Measurements from ENCODE around the gene NRN1L. TPM values are rescaled to one million over a fixed set of nuclear protein-coding genes. Genes with fewer than 3 reads are reported as not detected.
A peak's percentile ranks its signal among the peaks of the same experiment; 100 is the strongest.

Gene NRN1L
- total and polyA plus RNA-seq, 4 donors, result 1.1 to 5.8 (median 3.6) TPM

- H3K9ac ChIP-seq (ENCODE audit: insufficient read depth in 1 of 2, low read length in 2 of 2), result no peak overlapping the region
Measured at GRCh38 chr16:67879462-67879861, 5.2 kb upstream of the NRN1L start.

DNA sequence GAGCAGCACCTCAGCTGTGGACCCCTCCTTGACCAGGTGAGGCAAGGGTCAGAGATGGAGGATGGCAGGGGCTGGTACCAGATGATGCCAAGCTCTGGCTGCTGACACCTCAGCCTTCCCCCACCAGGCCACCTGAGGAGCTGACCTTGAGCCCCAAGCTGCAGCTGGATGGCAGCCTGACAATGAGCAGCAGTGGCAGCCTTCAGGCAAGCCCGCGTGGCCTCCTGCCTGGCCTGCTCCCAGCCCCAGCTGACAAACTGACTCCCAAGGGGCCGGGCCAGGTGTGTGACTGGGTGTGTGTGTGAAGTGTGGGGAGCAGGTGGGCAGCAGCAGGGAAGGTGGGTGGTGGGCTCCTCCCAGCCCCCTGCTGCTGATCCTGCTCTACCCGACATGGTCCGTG is 4.7 kb upstream of the NRN1L start:
- ATAC-seq (ENCODE audit: insufficient read depth, low FRiP score) (no peak), DNase-seq (no peak)
- H3K36me3 ChIP-seq (ENCODE audit: control insufficient read depth in 4 of 4, insufficient read depth in 4 of 4, low read length in 4 of 4), result peaks cover 10 to 82% (median 60%) of the 10 kb centered on the region in 4 donors
- no peak for TF ChIP-seq CTCF (IDR thresholded peaks at IDR 0.05; ENCODE audit: control extremely low read depth, extremely low read depth)
- no peak overlapping the region for H3K27ac ChIP-seq (ENCODE audit: low read depth in 1 of 2, low read length in 1 of 2)
- no peaks in the 10 kb centered on the region for H3K27me3 ChIP-seq (ENCODE audit: control insufficient read depth in 3 of 3, insufficient read depth in 3 of 3, low read length in 2 of 3)
- no peaks in the 10 kb centered on the region for H3K9me3 ChIP-seq (ENCODE audit: control insufficient read depth in 4 of 4, insufficient read depth in 3 of 4, low read length in 3 of 4)
- WGBS, 2 donors, result 91 to 94% methylated on average over 5 of the region's 5 CpGs
- no peak overlapping the region for H3K9ac ChIP-seq (ENCODE audit: insufficient read depth in 1 of 2, low read length in 2 of 2)
- no peak overlapping the region for H3K4me3 ChIP-seq
- H3K4me1 ChIP-seq (ENCODE audit: control insufficient read depth in 5 of 5, insufficient read depth in 5 of 5, low read length in 5 of 5), result peaks cover 0 to 8% (median 3%) of the 10 kb centered on the region in 5 donors

More at GRCh38 chr16:67879462-67879861, 5.2 kb upstream of the NRN1L start:
- TF ChIP-seq CTCF (IDR thresholded peaks at IDR 0.05; ENCODE audit: control extremely low read depth, extremely low read depth), result no peak
- Histone ChIP-seq H3K27me3 (ENCODE audit: control insufficient read depth in 3 of 3, insufficient read depth in 3 of 3, low read length in 2 of 3) (no peaks in the 10 kb centered on the region), H3K27ac (ENCODE audit: low read depth in 1 of 2, low read length in 1 of 2) (no peak overlapping the region), H3K36me3 (ENCODE audit: control insufficient read depth in 4 of 4, insufficient read depth in 4 of 4, low read length in 4 of 4) (peaks cover 10 to 79% (median 60%) of the 10 kb centered on the region in 4 donors), H3K4me1 (ENCODE audit: control insufficient read depth in 5 of 5, insufficient read depth in 5 of 5, low read length in 5 of 5) (peaks cover 0 to 6% (median 3%) of the 10 kb centered on the region in 5 donors), H3K9me3 (ENCODE audit: control insufficient read depth in 4 of 4, insufficient read depth in 3 of 4, low read length in 3 of 4) (no peaks in the 10 kb centered on the region), H3K4me3 (no peak overlapping the region)
- 92 to 93% methylated on average over 12 of the region's 12 CpGs for WGBS, 2 donors
- DNase-seq (no peak), ATAC-seq (ENCODE audit: insufficient read depth, low FRiP score) (no peak)

- no peak for TF ChIP-seq CTCF (IDR thresholded peaks at IDR 0.05; ENCODE audit: control extremely low read depth, extremely low read depth)
- ATAC-seq (ENCODE audit: insufficient read depth, low FRiP score) (no peak), DNase-seq (no peak)
- H3K4me1 ChIP-seq (ENCODE audit: control insufficient read depth in 5 of 5, insufficient read depth in 5 of 5, low read length in 5 of 5), result peaks cover 0 to 11% (median 3%) of the 10 kb centered on the region in 5 donors
- no peaks in the 10 kb centered on the region for H3K9me3 ChIP-seq (ENCODE audit: control insufficient read depth in 4 of 4, insufficient read depth in 3 of 4, low read length in 3 of 4)
- H3K27ac ChIP-seq (ENCODE audit: low read depth in 1 of 2, low read length in 1 of 2), result no peak overlapping the region
- no peaks in the 10 kb centered on the region for H3K27me3 ChIP-seq (ENCODE audit: control insufficient read depth in 3 of 3, insufficient read depth in 3 of 3, low read length in 2 of 3)
- peaks cover 10 to 81% (median 59%) of the 10 kb centered on the region in 4 donors for H3K36me3 ChIP-seq (ENCODE audit: control insufficient read depth in 4 of 4, insufficient read depth in 4 of 4, low read length in 4 of 4)
- H3K9ac ChIP-seq (ENCODE audit: insufficient read depth in 1 of 2, low read length in 2 of 2), result no peak overlapping the region
- WGBS, 2 donors, result 94 to 96% methylated on average over 13 of the region's 13 CpGs
- H3K4me3 ChIP-seq, result no peak overlapping the region
Measured at GRCh38 chr16:67880584-67880983, 4.1 kb upstream of the NRN1L start.

DNA sequence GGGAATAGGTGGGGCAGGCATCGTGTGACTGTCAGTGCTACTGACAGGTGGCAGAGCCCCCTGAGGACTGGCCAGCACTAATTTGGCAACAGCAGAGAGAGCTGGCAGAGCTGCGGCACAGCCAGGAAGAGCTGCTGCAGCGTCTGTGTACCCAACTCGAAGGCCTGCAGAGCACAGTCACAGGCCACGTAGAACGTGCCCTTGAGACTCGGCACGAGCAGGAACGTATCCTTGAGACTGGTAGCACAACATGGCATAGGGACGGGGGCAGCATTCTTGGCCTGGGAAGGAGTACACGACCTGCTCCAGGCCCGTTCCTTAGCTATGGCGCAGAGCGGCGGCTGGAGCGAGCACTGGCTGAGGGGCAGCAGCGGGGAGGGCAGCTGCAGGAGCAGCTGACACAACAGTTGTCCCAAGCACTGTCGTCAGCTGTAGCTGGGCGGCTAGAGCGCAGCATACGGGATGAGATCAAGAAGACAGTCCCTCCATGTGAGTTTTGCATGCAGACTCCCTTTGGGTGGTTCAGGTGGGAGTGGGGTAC is 3.0 kb upstream of the NRN1L start:
- no peaks in the 10 kb centered on the region for H3K9me3 ChIP-seq (ENCODE audit: control insufficient read depth in 4 of 4, insufficient read depth in 3 of 4, low read length in 3 of 4)
- no peak for ATAC-seq (ENCODE audit: insufficient read depth, low FRiP score)
- WGBS, 2 donors, result 93 to 94% methylated on average over 21 of the region's 21 CpGs

More for the DNA sequence above, 3.0 kb upstream of the NRN1L start:
- Histone ChIP-seq H3K4me3 (no peak overlapping the region), H3K4me1 (ENCODE audit: control insufficient read depth in 5 of 5, insufficient read depth in 5 of 5, low read length in 5 of 5) (peaks cover 0 to 11% (median 3%) of the 10 kb centered on the region in 5 donors), H3K27me3 (ENCODE audit: control insufficient read depth in 3 of 3, insufficient read depth in 3 of 3, low read length in 2 of 3) (no peaks in the 10 kb centered on the region), H3K27ac (ENCODE audit: low read depth in 1 of 2, low read length in 1 of 2) (peak overlapping the region in 1 of 2 donors; percentile 63), H3K36me3 (ENCODE audit: control insufficient read depth in 4 of 4, insufficient read depth in 4 of 4, low read length in 4 of 4) (peaks cover 10 to 79% (median 59%) of the 10 kb centered on the region in 4 donors), H3K9ac (ENCODE audit: insufficient read depth in 1 of 2, low read length in 2 of 2) (no peak overlapping the region)
- no peak for DNase-seq
- no peak for TF ChIP-seq CTCF (IDR thresholded peaks at IDR 0.05; ENCODE audit: control extremely low read depth, extremely low read depth)

All from lung (tissue), 12 donors.